ENCODE measurements around the gene ZBTB2. TPM values are rescaled to one million over a fixed set of nuclear protein-coding genes. Genes with fewer than 3 reads are reported as not detected.

Gene ZBTB2
- total and polyA plus RNA-seq, 2 donors (not counting 3 experiments of a cell fraction or from before 2014, with no cell fraction given), result 11.8 to 13.1 TPM

DNA sequence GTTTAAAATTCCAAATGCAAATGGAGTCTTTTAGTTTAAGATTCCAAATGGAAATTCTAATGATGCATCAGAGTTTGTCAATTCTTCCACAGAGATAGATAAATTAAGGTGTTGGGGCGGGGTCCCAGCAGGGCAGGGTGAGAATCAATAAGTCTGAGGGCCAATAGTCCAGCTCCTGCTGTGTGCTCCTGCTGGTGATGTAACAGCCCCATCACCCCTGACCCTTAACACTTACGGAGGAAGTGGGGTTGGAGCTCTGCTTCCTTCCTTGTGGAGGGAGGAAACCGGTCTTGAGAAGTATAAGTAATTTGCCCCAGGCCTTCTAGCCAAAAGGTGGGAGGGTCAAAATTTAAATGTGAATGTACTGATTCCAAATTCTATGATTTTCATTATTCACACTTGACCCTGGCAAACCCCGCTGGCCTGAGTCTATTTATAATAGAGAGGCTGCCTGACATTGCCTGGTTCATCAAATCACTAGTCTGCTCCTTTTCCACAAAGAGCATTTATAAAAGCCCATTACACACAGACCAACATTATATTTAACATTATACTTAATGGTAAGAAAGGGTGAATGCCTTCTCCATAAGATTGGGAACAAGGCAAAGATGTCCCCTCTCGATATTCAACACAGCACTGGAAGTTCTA is 17.2 kb downstream of the ZBTB2 start:
- Histone ChIP-seq H3K4me2 (ENCODE audit: insufficient read depth, low read length) (peak overlapping the region; percentile 86), H3K79me2 (ENCODE audit: control insufficient read depth, insufficient read depth, low read length) (peaks cover 36% of the 10 kb centered on the region), H3K4me1 (ENCODE audit: control insufficient read depth, extremely low read depth, insufficient read depth, low read length) (peaks cover 25% of the 10 kb centered on the region), H3K36me3 (ENCODE audit: control insufficient read depth in 2 of 2, extremely low read depth in 1 of 2, insufficient read depth in 2 of 2, low read length in 2 of 2) (peaks cover 3 to 5% of the 10 kb centered on the region in 2 experiments), H3K9ac (replicated peaks; ENCODE audit: extremely low read depth, insufficient read depth, low read length) (peak overlapping the region; percentile 66), H4K20me1 (replicated peaks; ENCODE audit: control insufficient read depth, extremely low read depth, insufficient read depth, low read length) (no peaks in the 10 kb centered on the region), H2AFZ (ENCODE audit: low read depth, low read length) (no peak overlapping the region), H3K27ac (ENCODE audit: insufficient read depth, low read depth, low read length) (peak overlapping the region; percentile 78), H3K9me1 (replicated peaks; ENCODE audit: control insufficient read depth, extremely low read depth, insufficient read depth, low read length) (no peaks in the 10 kb centered on the region), H3K27me3 (ENCODE audit: control insufficient read depth in 2 of 2, insufficient read depth in 2 of 2, low read length in 2 of 2) (no peaks in the 10 kb centered on the region), H3K4me3 (replicated peaks in 1 of 3; ENCODE audit: insufficient read depth in 1 of 3, low read depth in 1 of 3, low read length in 3 of 3) (peak overlapping the region in 1 of 3 experiments; percentile 21), H3K9me3 (replicated peaks; ENCODE audit: control insufficient read depth, insufficient read depth, low read length) (no peaks in the 10 kb centered on the region)
- DNase-seq (ENCODE audit: low read depth, low spot score), result peak; percentile 73
- dilution Hi-C loops (cut with MboI; ENCODE audit: extremely low pct_ligation_motif_present, low sequenced_read_pairs), result no loop called here
- ChIA-PET POLR2A (interaction anchor here (0.6 to 2.4 kb wide), 3 partner anchors 11 to 16 kb away, joined by 3 to 14 read pairs (median 3); no protein-coding TSS in a partner anchor), CTCF (interaction anchor here (0.9 to 2.3 kb wide), 4 partner anchors 15 to 482 kb away, joined by 3 to 15 read pairs (median 6); no protein-coding TSS in a partner anchor)
- BruUV-seq (replicated peaks), result TSS peak; percentile 81
- TF ChIP-seq MYC (IDR thresholded peaks at IDR 0.05; ENCODE audit: low read depth, low read length) (no peak), FOS (IDR thresholded peaks at IDR 0.05; ENCODE audit: borderline replicate concordance, insufficient read depth, low read length) (peak; percentile 30), JUN (IDR thresholded peaks at IDR 0.05; ENCODE audit: borderline replicate concordance, insufficient read depth, insufficient read length, low read depth) (peak; percentile 29), POLR2AphosphoS5 (IDR thresholded peaks at IDR 0.05; ENCODE audit: insufficient read depth, low read depth, low read length) (peak; percentile 78), EZH2 (IDR thresholded peaks at IDR 0.05; ENCODE audit: borderline replicate concordance, low read depth, low read length, severe bottlenecking) (no peak)
- intact Hi-C loops (cut with micrococcal nuclease), result loop anchor here (1.0 to 2.0 kb wide), 2 partner anchors 16 to 17 kb away; no protein-coding TSS in a partner anchor
- FAIRE-seq, result peak; percentile 81

DNA sequence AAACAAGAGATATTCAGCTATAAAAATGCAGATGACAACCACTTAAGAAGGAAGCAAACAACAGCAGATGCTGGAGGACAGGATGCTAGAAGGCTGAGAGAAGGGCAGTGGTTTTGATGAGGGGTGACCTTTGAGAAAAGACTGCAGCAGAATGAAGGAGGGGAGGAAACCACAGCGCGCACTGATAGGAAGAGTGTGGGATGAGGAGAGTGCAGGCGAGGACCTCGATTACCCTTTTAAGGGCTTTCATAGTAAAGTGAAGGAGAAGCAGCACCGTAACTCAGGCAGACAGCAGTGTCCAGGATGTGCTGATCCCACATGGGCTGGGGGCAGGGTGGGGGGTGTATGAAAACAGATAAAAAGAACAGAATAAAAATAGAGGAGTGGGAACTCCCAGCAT is 19.2 kb downstream of the ZBTB2 start:
- Histone ChIP-seq H3K79me2 (ENCODE audit: control insufficient read depth, insufficient read depth, low read length) (peaks cover 24% of the 10 kb centered on the region), H3K4me3 (replicated peaks in 1 of 3; ENCODE audit: insufficient read depth in 1 of 3, low read depth in 1 of 3, low read length in 3 of 3) (no peak overlapping the region), H3K27me3 (ENCODE audit: control insufficient read depth in 2 of 2, insufficient read depth in 2 of 2, low read length in 2 of 2) (no peaks in the 10 kb centered on the region), H3K9me1 (replicated peaks; ENCODE audit: control insufficient read depth, extremely low read depth, insufficient read depth, low read length) (no peaks in the 10 kb centered on the region), H3K27ac (ENCODE audit: insufficient read depth, low read depth, low read length) (no peak overlapping the region), H3K4me1 (ENCODE audit: control insufficient read depth, extremely low read depth, insufficient read depth, low read length) (peaks cover 25% of the 10 kb centered on the region), H3K9ac (replicated peaks; ENCODE audit: extremely low read depth, insufficient read depth, low read length) (no peak overlapping the region), H3K36me3 (ENCODE audit: control insufficient read depth in 2 of 2, extremely low read depth in 1 of 2, insufficient read depth in 2 of 2, low read length in 2 of 2) (peaks cover 3 to 5% of the 10 kb centered on the region in 2 experiments), H2AFZ (ENCODE audit: low read depth, low read length) (no peak overlapping the region), H3K4me2 (ENCODE audit: insufficient read depth, low read length) (no peak overlapping the region), H3K9me3 (replicated peaks; ENCODE audit: control insufficient read depth, insufficient read depth, low read length) (no peaks in the 10 kb centered on the region), H4K20me1 (replicated peaks; ENCODE audit: control insufficient read depth, extremely low read depth, insufficient read depth, low read length) (no peaks in the 10 kb centered on the region)
- FAIRE-seq (no peak), DNase-seq (ENCODE audit: low read depth, low spot score) (no peak)
- ChIA-PET CTCF (interaction anchor here (1.3 kb wide), 1 partner anchor 37 kb away, joined by 8 read pairs; no protein-coding TSS in a partner anchor), POLR2A (no interaction called here)
- BruUV-seq (replicated peaks), result no TSS peak
- TF ChIP-seq MYC (IDR thresholded peaks at IDR 0.05; ENCODE audit: low read depth, low read length) (no peak), JUN (IDR thresholded peaks at IDR 0.05; ENCODE audit: borderline replicate concordance, insufficient read depth, insufficient read length, low read depth) (no peak), EZH2 (IDR thresholded peaks at IDR 0.05; ENCODE audit: borderline replicate concordance, low read depth, low read length, severe bottlenecking) (no peak), GATA2 (IDR thresholded peaks at IDR 0.05; ENCODE audit: insufficient read depth, insufficient read length, low read depth, low read length) (no peak), POLR2A (IDR thresholded peaks at IDR 0.05; ENCODE audit: low read depth, low read length) (no peak), POLR2AphosphoS5 (IDR thresholded peaks at IDR 0.05; ENCODE audit: insufficient read depth, low read depth, low read length) (no peak)
- TF ChIP-seq, protein P1, sequence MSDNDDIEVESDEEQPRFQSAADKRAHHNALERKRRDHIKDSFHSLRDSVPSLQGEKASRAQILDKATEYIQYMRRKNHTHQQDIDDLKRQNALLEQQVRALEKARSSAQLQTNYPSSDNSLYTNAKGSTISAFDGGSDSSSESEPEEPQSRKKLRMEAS (IDR thresholded peaks at IDR 0.05; ENCODE audit: insufficient read depth, insufficient read length), result no peak
- intact Hi-C loops (cut with micrococcal nuclease) (no loop called here), dilution Hi-C loops (cut with MboI; ENCODE audit: extremely low pct_ligation_motif_present, low sequenced_read_pairs) (no loop called here)
